ENCODE results near the gene E2F8. TPM values are rescaled to one million over a fixed set of nuclear protein-coding genes. Genes with fewer than 3 reads are reported as not detected.

Gene E2F8
- total RNA-seq, 2 donors from 2014 or later = 12.0 to 22.3 TPM

- DNase-seq (ENCODE audit: low spot score) = no peak
- Mint-ChIP-seq H3K36me3 (peaks cover 6% of the 10 kb centered on the region), H3K27me3 (no peaks in the 10 kb centered on the region), H3K4me1 (ENCODE audit: low read depth in 2 of 2) (no peaks in the 10 kb centered on the region), H3K9me3 (no peaks in the 10 kb centered on the region), H3K4me3 (no peak overlapping the region), H3K27ac (no peak overlapping the region)
- ATAC-seq = no peak
Observed at GRCh38 chr11:19225123-19225522, 15.6 kb downstream of the E2F8 start.

GRCh38 chr11:19220903-19221724, 19.6 kb downstream of the E2F8 start:
- Mint-ChIP-seq H3K27me3 (peaks cover 0 to under 1% of the 10 kb centered on the region in 2 donors), H3K4me1 (ENCODE audit: low read depth in 2 of 2) (no peaks in the 10 kb centered on the region), H3K36me3 (peaks cover 6% of the 10 kb centered on the region), H3K4me3 (no peak overlapping the region), H3K9me3 (no peaks in the 10 kb centered on the region), H3K27ac (no peak overlapping the region)
- ATAC-seq (no peak), DNase-seq (ENCODE audit: low spot score) (no peak)

GRCh38 chr11:19218786-19219460, 21.8 kb downstream of the E2F8 start:
- no peaks in the 10 kb centered on the region for H3K9me3 Mint-ChIP-seq
- no peaks in the 10 kb centered on the region for H3K4me1 Mint-ChIP-seq (ENCODE audit: low read depth in 2 of 2)
- DNase-seq (ENCODE audit: low spot score) (no peak), ATAC-seq (peak in 1 of 2 donors; percentile 28)
- no peaks in the 10 kb centered on the region for H3K36me3 Mint-ChIP-seq
- peaks cover 6 to 20% of the 10 kb centered on the region in 2 donors for H3K27me3 Mint-ChIP-seq
- H3K27ac Mint-ChIP-seq = no peak overlapping the region
- H3K4me3 Mint-ChIP-seq = no peak overlapping the region

DNA sequence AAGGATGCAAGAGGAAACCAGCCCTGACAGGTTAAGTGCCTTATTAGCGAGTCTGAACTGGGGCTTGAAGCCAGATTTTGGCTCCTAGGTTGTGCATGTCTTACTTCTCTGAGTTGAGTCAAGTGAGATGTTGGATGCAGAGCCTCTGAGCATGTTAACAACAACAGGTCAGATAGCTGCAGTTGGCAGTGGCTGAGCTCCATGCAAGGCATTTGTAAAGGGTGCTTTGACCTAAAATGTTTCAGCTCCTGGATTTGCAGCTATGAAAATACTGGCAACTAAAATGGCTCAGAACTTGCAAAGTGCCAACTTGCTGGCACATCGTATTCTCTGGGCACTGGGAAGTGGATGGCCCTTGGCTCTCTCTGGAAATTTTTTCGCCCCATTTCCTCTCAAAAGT, 22.5 kb downstream of the E2F8 start:
- Mint-ChIP-seq H3K9me3 (no peaks in the 10 kb centered on the region), H3K36me3 (no peaks in the 10 kb centered on the region), H3K27ac (no peak overlapping the region), H3K4me1 (ENCODE audit: low read depth in 2 of 2) (no peaks in the 10 kb centered on the region), H3K27me3 (peaks cover 7 to 22% of the 10 kb centered on the region in 2 donors), H3K4me3 (no peak overlapping the region)
- no peak for DNase-seq (ENCODE audit: low spot score)
- no peak for ATAC-seq

DNA sequence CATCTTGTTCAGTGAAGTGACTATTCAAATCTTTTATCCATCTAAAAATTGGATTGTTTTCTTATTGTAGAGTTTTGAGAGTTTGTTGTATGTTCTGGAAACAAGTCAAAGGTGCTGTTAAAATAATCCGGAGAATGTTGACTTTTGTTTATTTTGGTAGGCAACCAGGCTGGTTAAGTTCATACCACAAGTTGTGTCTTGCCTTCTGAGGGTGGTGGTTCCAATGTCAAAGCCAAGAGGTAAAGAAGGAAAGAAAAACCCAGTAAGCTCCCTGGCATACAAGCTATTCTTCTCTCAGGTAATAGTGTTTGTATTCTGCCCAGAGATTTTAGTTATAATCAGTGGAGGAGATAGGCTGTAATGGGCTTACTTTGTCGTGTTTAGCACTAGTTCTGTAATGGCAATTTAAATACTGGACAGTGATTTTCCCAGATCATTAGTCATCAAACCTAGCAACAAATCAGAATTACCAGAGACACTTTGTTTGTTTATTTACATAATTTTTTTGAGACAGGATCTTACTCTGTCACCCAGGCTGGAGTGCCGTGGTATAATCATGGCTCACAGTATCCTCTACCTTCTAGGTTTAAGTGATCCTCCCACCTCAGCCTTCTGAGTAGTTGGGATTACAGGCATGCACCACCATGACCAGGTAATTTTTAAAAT, 23.9 kb downstream of the E2F8 start:
- peaks cover 12 to 35% of the 10 kb centered on the region in 2 donors for H3K27me3 Mint-ChIP-seq
- H3K27ac Mint-ChIP-seq = no peak overlapping the region
- H3K9me3 Mint-ChIP-seq = no peaks in the 10 kb centered on the region
- no peak for ATAC-seq
- no peaks in the 10 kb centered on the region for H3K36me3 Mint-ChIP-seq
- DNase-seq (ENCODE audit: low spot score) = no peak
- no peak overlapping the region for H3K4me3 Mint-ChIP-seq
- H3K4me1 Mint-ChIP-seq (ENCODE audit: low read depth in 2 of 2) = no peaks in the 10 kb centered on the region

- no peak overlapping the region for H3K4me3 Mint-ChIP-seq
- no peak for DNase-seq (ENCODE audit: low spot score)
- peaks cover 12 to 35% of the 10 kb centered on the region in 2 donors for H3K27me3 Mint-ChIP-seq
- no peaks in the 10 kb centered on the region for H3K36me3 Mint-ChIP-seq
- no peak for ATAC-seq
- no peaks in the 10 kb centered on the region for H3K9me3 Mint-ChIP-seq
- no peak overlapping the region for H3K27ac Mint-ChIP-seq
- no peaks in the 10 kb centered on the region for H3K4me1 Mint-ChIP-seq (ENCODE audit: low read depth in 2 of 2)
Observed at GRCh38 chr11:19216021-19216420, 24.7 kb downstream of the E2F8 start.

DNA sequence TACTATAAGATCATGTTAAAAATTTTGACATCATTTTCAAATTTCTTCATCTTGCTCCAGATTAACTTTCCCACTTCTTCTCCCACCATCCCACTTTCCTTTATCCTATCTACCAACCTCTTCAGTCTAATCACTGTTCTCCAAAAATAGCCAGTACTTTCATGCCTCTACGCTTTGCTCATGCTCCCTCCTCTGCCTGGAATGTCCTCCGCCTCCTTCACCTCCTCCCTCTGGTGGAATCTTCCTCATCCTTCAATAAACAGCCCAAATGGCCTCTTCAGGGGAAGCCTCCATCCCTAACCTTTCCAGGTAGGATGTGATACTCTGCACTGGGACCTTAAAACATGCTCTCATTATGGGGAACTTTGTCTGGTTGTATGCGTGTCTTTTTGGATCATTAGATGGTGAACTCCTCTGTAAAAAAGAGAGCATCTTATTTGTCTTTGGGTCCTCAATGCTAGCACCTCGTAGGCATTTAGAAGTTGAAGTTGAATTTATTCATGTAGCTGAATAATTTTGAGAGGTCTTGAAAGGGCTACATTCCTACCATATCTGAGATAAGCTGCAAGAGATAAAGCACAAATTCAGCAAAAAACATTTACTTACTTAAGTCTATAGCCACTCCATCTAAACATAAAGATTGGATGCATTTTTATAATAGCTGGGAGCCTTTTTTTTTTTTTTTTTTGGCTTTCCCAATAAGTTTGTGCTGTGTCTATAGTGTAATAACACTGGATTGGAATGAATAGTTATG, 31.0 kb downstream of the E2F8 start:
- Mint-ChIP-seq H3K27ac (no peak overlapping the region), H3K4me1 (ENCODE audit: low read depth in 2 of 2) (no peaks in the 10 kb centered on the region), H3K9me3 (no peaks in the 10 kb centered on the region), H3K27me3 (peaks cover 25 to 44% of the 10 kb centered on the region in 2 donors), H3K4me3 (no peak overlapping the region), H3K36me3 (no peaks in the 10 kb centered on the region)
- DNase-seq (ENCODE audit: low spot score) (no peak), ATAC-seq (no peak)

DNA sequence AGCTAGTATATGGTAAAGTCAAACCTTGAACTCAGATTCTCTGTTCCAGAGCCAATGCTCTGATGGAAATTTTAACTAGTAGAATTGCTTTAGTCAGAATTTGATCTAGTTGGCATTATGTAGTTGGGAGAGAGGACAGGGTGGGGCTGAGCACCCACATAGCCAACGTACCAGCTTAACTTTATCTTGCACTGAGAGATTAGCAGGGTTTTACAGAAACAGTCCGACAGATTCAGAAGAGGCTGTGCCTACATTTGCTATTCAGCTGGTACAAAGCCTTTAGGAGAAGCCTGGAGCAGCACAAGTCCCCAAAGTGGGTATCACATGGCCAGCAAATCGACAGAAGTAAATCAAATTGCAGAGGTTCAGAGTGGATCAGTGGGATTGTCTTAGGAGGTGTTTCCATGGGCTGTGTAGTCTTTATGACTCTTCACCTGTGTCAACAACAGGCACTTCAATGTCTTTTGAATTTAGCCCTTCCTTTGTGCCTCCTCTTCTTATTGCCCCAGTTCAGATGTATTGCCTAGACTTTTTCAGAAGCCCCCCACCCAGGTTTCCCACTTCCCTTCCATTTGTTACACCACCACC, 31.7 kb downstream of the E2F8 start:
- peaks cover 20 to 37% of the 10 kb centered on the region in 2 donors for H3K27me3 Mint-ChIP-seq
- H3K4me1 Mint-ChIP-seq (ENCODE audit: low read depth in 2 of 2) = no peaks in the 10 kb centered on the region
- no peaks in the 10 kb centered on the region for H3K36me3 Mint-ChIP-seq
- no peak overlapping the region for H3K27ac Mint-ChIP-seq
- H3K4me3 Mint-ChIP-seq = no peak overlapping the region
- no peaks in the 10 kb centered on the region for H3K9me3 Mint-ChIP-seq
- ATAC-seq (no peak), DNase-seq (ENCODE audit: low spot score) (no peak)

DNA sequence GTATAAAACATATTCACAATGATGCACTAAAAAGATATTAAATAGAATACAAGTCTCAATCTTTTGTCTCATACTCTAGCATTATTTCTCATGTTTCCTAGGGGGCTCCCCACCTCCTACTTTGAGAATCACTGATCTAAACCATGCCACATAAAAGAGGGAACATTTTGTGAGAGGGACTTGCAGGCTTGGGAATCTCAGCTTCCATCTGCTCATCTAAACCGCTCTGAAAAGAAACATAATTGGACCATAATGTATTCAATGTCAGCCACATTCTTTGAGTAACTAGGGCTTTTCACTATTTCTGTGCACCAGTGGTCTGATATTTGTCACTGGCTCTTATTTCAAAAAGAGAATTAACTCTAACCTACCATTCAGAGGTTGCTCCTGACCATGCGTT, 32.6 kb downstream of the E2F8 start:
- Mint-ChIP-seq H3K4me1 (ENCODE audit: low read depth in 2 of 2) (no peaks in the 10 kb centered on the region), H3K9me3 (no peaks in the 10 kb centered on the region)

GRCh38 chr11:19204836-19205235, 35.9 kb downstream of the E2F8 start:
- H3K27me3 Mint-ChIP-seq = peaks cover 18 to 20% of the 10 kb centered on the region in 2 donors
- DNase-seq (ENCODE audit: low spot score) = no peak
- H3K4me1 Mint-ChIP-seq (ENCODE audit: low read depth in 2 of 2) = no peaks in the 10 kb centered on the region
- no peak overlapping the region for H3K27ac Mint-ChIP-seq
- H3K9me3 Mint-ChIP-seq = no peaks in the 10 kb centered on the region
- H3K4me3 Mint-ChIP-seq = no peak overlapping the region
- no peak for ATAC-seq
- H3K36me3 Mint-ChIP-seq = no peaks in the 10 kb centered on the region

More for the DNA sequence above, 32.6 kb downstream of the E2F8 start:
- H3K27ac Mint-ChIP-seq = no peak overlapping the region
- no peaks in the 10 kb centered on the region for H3K36me3 Mint-ChIP-seq
- H3K27me3 Mint-ChIP-seq = peaks cover 18 to 35% of the 10 kb centered on the region in 2 donors
- ATAC-seq = no peak
- no peak for DNase-seq (ENCODE audit: low spot score)
- no peak overlapping the region for H3K4me3 Mint-ChIP-seq

DNA sequence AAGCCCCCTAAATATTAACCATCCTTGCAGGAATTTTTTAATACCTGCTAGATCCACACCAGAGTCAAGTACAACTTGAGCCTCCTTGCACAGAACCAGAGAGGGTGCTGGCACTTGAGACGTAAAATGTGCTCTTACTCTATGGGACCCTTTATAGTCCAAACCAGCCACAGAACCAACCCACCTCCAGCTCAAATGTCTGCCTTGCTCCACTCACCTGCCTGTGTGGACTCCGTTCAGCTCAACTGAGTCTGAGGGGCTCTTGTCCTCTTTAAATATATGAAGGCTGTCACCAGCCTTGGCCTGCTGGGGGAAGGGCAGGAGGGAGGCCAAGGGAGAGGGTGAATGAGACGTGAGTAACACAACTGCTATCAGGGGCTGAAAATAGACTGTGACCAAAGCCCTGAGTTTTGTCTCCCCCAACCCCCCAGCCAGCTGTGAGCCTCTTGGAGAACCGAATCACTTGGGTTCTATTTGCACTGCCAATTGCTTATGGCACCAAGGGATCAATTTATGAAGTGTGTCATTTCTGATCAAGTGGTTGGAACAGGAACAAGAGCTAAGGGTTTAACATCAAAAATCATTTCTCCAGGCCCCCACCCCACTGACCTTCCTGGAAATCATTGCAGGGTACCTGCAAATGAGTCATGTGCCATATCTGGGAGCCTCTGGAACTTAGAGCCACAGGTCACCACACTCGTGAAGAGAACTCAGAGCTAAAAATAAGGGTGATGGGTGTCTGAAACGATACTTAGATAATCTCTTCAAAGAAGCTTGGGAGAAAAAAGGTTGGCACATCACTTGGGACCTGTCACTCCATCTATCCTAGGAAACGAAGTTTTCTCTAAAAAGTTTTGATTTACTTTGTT, 38.8 kb downstream of the E2F8 start, which contains the start of gene CSRP3:
Gene CSRP3 (minus strand): TSS at position 247 of the 869 bp plus-strand sequence. CDS start 9,535 bp downstream, outside the sequence.
- no peaks in the 10 kb centered on the region for H3K9me3 Mint-ChIP-seq
- H3K27me3 Mint-ChIP-seq = peaks cover under 1 to 10% of the 10 kb centered on the region in 2 donors
- H3K27ac Mint-ChIP-seq = no peak within 1 kb of the TSS
- H3K36me3 Mint-ChIP-seq = no peaks in the 10 kb centered on the region
- ATAC-seq (no peak), DNase-seq (ENCODE audit: low spot score) (no peak)
- H3K4me3 Mint-ChIP-seq = no peak within 1 kb of the TSS
- H3K4me1 Mint-ChIP-seq (ENCODE audit: low read depth in 2 of 2) = no peaks in the 10 kb centered on the region

GRCh38 chr11:19200410-19201201, 40.1 kb downstream of the E2F8 start:
- no peak for DNase-seq (ENCODE audit: low spot score)
- Mint-ChIP-seq H3K27ac (no peak overlapping the region), H3K27me3 (peaks cover 0 to 8% of the 10 kb centered on the region in 2 donors), H3K4me1 (ENCODE audit: low read depth in 2 of 2) (no peaks in the 10 kb centered on the region), H3K4me3 (no peak overlapping the region), H3K9me3 (no peaks in the 10 kb centered on the region), H3K36me3 (no peaks in the 10 kb centered on the region)
- no peak for ATAC-seq
